Thoracic aorta (tissue), 2 donors: ENCODE measurements around the gene PITPNC1. TPM values are rescaled to one million over a fixed set of nuclear protein-coding genes. Genes with fewer than 3 reads are reported as not detected.

Experiments used
- ATAC-seq: fragments of 150-250 bp; one replicate; pipeline ENCODE4 v1.8.0; 2017; ENCODE audit warnings: low read depth; ENCODE audit not compliant: insufficient number of reproducible peaks, low FRiP score
- DNase-seq: peaks from one replicate; pipeline ENCODE4 v3.0.0-alpha.2; 2020; ENCODE audit warnings: low spot score
- H3K27ac ChIP-seq, 2 donors: fragments of 200-600 bp; sonication (generic); 1 replicate in 1 of 2; 2 replicates in 1 of 2; pipeline ENCODE4 v1.5.1; 2016; ENCODE audit warnings: mild to moderate bottlenecking in 2 of 2, moderate library complexity in 2 of 2
- H3K27me3 ChIP-seq: fragments of 200-600 bp; sonication (generic); replicated peaks from 2 replicates; pipeline ENCODE4 v1.6.0; 2016; ENCODE audit warnings: mild to moderate bottlenecking; ENCODE audit not compliant: insufficient read depth
- H3K36me3 ChIP-seq: fragments of 200-600 bp; sonication (generic); one replicate; pipeline ENCODE4 v1.5.1; 2016
- H3K4me1 ChIP-seq, 2 donors: fragments of 200-600 bp; sonication (generic); 1 replicate in 1 of 2; 2 replicates in 1 of 2; pipeline versions ENCODE4 v1.5.1 to v1.6.0; 2016; ENCODE audit warnings: low read depth in 2 of 2, mild to moderate bottlenecking in 1 of 2; ENCODE audit not compliant: control insufficient read depth in 1 of 2
- H3K4me3 ChIP-seq: fragments of 200-600 bp; sonication (generic); 2 replicates; pipeline ENCODE4 v1.5.1; 2016; ENCODE audit warnings: mild to moderate bottlenecking
- H3K9me3 ChIP-seq: fragments of 200-600 bp; sonication (generic); 2 replicates; pipeline ENCODE4 v1.5.1; 2016
- total RNA-seq, 2 donors: library from RNA; depleted of rRNA; stranded (reverse); fragments of >200 nt; gene quantifications; one replicate each; pipeline versions ENCODE4 v1.1.0 to v1.2.3, GENCODE V29; 2016
- TF ChIP-seq, protein P1 (sequence below): fragments of 200-600 bp; sonication (generic); IDR thresholded peaks from one replicate; pipeline ENCODE4 v1.5.1; 2019; ENCODE audit warnings: antibody characterized with exemption

Gene PITPNC1
- total RNA-seq, 2 donors from 2014 or later, result 8.4 to 28.8 TPM

DNA sequence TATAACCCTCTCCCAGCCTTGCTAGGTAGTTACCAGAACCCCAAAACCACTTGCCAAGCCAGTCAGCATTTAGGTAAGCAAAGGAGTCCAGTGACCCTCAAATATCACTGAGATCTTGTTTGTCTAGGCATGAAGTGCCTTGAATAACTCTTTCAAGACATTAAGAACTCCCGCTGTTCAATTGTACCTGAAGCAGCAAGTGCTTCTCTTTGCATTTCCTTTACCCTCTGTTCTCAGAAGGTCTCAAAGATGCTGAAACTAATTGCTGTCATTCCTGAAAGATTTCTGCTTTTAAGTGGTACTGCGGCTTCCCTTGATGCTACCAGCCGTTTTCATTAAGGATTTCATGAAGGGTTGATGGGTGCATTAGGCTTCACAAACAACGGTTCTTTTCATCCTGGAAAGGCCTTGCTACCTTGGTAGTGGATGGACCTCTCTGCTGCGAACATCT is 142.7 kb downstream of the PITPNC1 start:
- ATAC-seq, result no peak
- H3K27me3 ChIP-seq, result no peaks in the 10 kb centered on the region
- no peak overlapping the region for H3K4me3 ChIP-seq
- H3K4me1 ChIP-seq, result no peaks in the 10 kb centered on the region
- DNase-seq, result no peak
- H3K9me3 ChIP-seq, result no peaks in the 10 kb centered on the region
- TF ChIP-seq, protein P1, sequence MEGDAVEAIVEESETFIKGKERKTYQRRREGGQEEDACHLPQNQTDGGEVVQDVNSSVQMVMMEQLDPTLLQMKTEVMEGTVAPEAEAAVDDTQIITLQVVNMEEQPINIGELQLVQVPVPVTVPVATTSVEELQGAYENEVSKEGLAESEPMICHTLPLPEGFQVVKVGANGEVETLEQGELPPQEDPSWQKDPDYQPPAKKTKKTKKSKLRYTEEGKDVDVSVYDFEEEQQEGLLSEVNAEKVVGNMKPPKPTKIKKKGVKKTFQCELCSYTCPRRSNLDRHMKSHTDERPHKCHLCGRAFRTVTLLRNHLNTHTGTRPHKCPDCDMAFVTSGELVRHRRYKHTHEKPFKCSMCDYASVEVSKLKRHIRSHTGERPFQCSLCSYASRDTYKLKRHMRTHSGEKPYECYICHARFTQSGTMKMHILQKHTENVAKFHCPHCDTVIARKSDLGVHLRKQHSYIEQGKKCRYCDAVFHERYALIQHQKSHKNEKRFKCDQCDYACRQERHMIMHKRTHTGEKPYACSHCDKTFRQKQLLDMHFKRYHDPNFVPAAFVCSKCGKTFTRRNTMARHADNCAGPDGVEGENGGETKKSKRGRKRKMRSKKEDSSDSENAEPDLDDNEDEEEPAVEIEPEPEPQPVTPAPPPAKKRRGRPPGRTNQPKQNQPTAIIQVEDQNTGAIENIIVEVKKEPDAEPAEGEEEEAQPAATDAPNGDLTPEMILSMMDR, result no peak
- no peaks in the 10 kb centered on the region for H3K36me3 ChIP-seq
- no peak overlapping the region for H3K27ac ChIP-seq

DNA sequence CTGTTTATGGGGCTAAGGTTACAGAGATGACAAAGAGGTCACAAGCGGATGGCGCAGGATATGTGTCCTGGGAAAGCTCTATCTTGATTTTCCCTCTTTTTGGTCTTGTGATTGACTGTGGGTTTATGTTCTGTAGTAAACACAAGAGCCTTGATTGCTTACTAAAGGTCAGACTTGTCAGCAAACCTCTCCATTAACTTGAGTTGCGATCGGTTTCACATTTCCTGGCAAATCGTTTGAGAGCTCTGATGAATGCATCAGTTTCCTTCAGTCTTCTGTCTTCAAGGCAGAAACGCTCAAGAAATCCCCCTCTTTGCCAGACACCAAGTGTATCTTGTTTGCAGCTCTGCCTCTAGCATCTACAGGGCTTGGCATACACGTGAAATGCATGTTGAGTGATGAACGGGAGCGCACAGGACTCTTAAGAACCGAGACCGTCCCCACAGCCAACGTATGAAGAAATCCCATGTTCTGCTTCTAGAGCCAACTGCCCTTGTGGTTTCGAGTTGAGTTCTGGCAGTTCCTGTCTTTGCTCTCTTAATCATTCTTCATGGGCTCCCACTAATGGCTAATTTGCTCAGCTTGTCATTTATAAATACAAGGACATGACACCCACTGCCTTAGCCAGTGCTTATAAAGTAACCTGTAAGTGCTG is 143.3 kb downstream of the PITPNC1 start:
- H3K27ac ChIP-seq, result no peak overlapping the region
- peak overlapping the region; percentile 49 for H3K4me3 ChIP-seq

DNA sequence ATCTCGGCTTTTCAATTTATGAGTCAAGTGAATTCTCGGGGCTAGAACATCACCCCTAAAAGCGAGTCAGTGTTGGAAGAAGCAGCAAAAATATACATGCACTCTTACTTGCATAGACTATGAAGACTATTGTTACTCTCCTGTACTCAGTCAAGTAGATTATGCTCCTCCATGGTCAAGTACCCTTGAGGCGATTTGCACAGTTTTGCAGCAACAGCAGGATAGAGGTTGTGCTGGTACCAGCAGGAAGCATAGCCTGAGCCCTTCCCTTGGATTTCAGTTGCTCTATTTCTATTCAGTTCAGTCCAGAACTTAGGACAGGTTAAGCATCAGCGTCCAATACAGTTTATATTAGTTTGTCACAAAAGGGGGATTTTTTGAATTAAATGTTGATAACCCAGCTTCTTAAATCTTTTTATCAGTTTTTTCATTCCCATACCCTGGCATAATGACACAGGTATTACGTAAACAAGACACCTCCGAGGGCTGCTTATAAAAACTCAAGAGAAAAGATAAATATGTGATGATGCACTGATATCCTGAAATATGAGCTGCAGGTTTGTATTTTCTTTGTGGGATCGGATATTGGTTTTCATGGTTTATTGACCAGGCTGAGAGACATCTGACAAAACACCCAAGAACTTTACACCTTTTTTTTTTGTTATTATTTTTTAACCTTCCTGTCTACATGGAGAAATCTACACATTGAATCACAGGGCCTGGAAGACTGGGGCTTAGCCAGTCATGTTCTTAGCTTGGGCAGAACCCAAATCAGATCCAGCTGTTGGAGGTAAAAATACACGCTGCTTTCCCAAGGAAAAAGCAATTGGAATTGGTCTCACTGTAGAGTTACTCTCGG is 144.1 kb downstream of the PITPNC1 start:
- ATAC-seq (no peak), DNase-seq (no peak)
- TF ChIP-seq, protein P1, result no peak
- Histone ChIP-seq H3K27me3 (no peaks in the 10 kb centered on the region), H3K4me3 (no peak overlapping the region), H3K9me3 (no peaks in the 10 kb centered on the region), H3K36me3 (no peaks in the 10 kb centered on the region), H3K4me1 (no peaks in the 10 kb centered on the region), H3K27ac (no peak overlapping the region)

More for the DNA sequence above, 143.3 kb downstream of the PITPNC1 start:
- ATAC-seq (no peak), DNase-seq (no peak)
- Histone ChIP-seq H3K27me3 (no peaks in the 10 kb centered on the region), H3K9me3 (no peaks in the 10 kb centered on the region), H3K4me1 (no peaks in the 10 kb centered on the region), H3K36me3 (no peaks in the 10 kb centered on the region)
- TF ChIP-seq, protein P1, result no peak

DNA sequence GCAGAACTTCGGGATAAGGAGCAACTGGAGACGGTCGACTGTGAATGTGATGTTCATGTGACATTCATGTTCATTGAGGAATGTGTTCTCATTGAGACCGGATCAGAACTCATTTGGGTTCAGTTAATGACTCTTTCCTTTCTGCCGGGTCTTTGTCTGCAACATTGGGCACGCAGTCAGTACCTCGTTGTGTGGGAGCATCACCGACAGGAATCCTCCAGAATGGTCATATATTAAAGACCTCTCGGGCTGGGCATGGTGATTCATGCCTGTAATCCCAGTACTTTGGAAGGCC is 144.6 kb downstream of the PITPNC1 start:
- Histone ChIP-seq H3K27ac (no peak overlapping the region), H3K4me1 (no peaks in the 10 kb centered on the region), H3K9me3 (no peaks in the 10 kb centered on the region), H3K4me3 (no peak overlapping the region), H3K36me3 (no peaks in the 10 kb centered on the region), H3K27me3 (no peaks in the 10 kb centered on the region)
- ATAC-seq, result no peak
- TF ChIP-seq, protein P1, result no peak
- DNase-seq, result no peak

DNA sequence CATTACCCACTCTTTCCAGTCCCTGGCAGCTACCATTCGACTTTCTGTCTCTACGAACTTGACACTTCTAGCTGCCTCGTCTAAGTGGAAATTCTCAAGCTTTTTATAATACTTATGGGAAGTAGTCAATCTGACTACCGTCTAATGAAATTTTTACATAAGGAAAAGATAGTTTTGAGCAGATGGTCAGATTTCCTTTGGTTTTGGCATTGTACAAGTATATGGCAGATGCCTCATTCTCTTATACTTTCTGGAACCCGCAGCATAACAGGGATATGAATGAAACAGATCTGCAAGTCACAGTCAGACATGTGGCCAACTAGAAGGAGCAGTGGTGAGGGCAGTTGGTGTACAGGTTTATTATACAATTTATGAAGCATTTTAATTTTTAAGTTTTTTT is 146.0 kb downstream of the PITPNC1 start:
- Histone ChIP-seq H3K4me3 (no peak overlapping the region), H3K27ac (no peak overlapping the region), H3K4me1 (no peaks in the 10 kb centered on the region), H3K27me3 (no peaks in the 10 kb centered on the region), H3K9me3 (no peaks in the 10 kb centered on the region), H3K36me3 (no peaks in the 10 kb centered on the region)
- ATAC-seq, result no peak
- no peak for DNase-seq
- TF ChIP-seq, protein P1, result no peak
